HG02840 (cell line): Measurements from ENCODE around the gene NFIC.
"Not testable (repeated sequence)": the region's sequence is repeated elsewhere in the genome, so short reads cannot be mapped to it uniquely, and the experiment has no call there.

Experiments
- ATAC-seq: cut with Tn5 transposase; IDR thresholded peaks from one replicate; pipeline ENCODE4 v1.9.1; 2021; ENCODE audit warnings: mild to moderate bottlenecking, moderate library complexity, moderate number of reproducible peaks; ENCODE audit not compliant: unreplicated experiment, low FRiP score

The NFIC gene

GRCh38 chr19:3501780-3502179 lies 135.4 kb downstream of the NFIC start:
- no peak for ATAC-seq

DNA sequence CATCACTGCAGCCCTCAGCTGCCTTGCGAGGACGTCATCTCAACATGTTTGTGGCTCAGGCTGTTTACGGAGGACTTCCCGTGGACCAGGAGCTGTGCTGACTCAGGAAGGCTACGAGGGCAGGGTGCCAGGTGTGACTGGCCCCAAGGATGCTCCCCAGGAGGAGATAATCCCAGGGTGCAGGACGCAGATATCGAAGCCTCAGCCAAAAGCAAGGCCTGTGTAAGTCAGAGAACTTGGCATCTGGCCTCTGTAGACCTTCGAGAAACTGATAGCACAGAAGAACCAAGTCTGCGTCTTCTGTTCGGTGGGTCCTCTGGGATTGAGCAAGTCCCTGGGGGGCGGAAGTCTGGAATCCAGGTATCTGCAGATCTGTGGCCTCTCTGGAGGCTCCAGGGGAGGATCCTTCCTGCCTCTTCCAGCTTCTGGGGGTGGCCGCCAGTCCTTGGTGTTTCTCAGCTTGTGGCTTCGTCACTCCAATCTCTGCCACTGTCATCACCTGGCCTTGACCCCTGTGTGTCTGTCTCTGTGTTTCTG lies 136.7 kb downstream of the NFIC start:
- no peak for ATAC-seq

- no peak for ATAC-seq
Measured at GRCh38 chr19:3504735-3505134, 138.4 kb downstream of the NFIC start.

- ATAC-seq = peak; percentile 87
Measured at GRCh38 chr19:3505598-3506383, 139.4 kb downstream of the NFIC start, which contains the start of gene FZR1. FZR1 (plus strand) TSS chr19:3506311; CDS start chr19:3522990, 16,679 bp downstream.

DNA sequence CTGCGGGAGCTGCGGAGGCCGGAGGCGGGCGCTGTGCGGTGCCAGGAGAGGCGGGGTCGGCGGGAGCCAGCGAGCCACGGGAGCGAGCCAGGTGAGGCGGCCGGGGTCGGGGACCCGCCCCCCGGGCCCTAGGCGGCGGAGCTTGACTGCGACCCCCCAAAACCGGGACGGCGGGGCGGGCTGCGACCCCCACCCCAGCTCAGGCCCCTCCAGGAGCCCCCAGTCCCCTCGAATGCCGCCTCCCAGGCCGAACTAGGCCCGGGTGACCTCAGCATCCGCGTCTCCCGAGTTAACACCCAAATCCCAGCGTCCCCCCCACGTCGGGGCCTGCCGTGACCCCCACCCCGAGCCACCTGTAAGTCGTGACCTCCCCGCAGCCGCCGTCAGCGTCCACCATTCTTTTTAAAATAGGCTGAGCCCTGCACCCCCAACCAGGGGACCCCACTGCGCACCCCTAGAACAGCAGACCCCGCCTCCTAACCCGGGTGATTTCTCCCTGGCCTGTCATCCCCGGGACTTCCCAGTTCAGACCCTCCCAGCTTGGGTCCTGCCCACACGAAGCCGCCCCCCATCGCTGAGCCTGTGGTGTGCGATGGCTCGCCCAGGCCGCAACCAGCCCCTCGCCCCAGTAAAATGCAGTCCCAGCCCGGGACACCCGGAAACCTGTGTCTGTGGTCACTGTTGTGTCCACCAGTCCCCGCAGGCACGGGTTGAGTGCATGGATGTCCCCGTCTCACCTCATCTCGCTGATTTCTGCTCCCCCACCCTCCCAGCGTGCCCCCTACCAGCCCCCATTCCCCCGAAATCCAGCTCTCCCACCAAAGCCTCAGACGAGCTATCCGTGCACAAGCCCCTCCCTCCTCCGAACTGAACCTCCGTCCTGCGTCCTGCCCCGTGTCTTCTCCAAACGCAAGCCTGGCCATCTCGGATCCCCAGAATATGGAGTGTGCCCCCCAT lies 140.3 kb downstream of the NFIC start:
- peak; percentile 43 for ATAC-seq

DNA sequence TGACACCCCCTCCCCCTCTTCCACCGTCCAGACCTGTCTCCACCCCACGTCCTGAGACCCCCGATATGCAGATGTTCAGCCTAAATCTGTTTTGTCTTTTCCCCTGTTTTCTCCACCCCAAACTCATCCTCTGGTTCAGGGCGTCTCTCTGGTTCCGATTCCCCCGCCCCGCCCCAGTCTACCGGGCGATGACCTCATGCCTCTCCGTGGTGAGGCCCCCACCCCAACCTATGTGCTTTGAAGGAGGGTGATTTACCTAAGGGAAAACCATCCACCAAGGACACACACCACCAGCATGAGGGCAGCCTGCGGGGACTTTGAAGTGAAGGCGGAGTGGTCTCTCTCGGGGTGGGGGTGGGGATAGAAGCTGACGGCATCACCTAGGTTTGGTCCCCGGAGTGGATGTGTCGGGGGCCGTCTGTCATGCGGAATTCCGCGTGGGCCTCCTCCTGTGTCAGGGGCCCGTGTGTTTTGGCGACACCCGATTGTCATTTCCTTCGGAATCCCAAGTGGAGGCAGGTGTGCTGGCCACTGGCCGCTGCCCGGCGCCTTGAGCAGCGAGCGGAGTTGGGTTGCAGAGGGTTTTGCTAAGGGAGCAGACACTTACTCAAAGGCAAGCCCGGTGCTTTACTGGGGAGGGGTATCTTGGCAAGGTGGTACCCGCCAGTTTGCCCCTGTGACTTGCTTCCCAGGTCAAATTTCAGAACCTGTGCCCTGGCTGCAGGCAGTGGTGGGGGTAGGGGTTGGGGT lies 141.2 kb downstream of the NFIC start:
- ATAC-seq = no peak

DNA sequence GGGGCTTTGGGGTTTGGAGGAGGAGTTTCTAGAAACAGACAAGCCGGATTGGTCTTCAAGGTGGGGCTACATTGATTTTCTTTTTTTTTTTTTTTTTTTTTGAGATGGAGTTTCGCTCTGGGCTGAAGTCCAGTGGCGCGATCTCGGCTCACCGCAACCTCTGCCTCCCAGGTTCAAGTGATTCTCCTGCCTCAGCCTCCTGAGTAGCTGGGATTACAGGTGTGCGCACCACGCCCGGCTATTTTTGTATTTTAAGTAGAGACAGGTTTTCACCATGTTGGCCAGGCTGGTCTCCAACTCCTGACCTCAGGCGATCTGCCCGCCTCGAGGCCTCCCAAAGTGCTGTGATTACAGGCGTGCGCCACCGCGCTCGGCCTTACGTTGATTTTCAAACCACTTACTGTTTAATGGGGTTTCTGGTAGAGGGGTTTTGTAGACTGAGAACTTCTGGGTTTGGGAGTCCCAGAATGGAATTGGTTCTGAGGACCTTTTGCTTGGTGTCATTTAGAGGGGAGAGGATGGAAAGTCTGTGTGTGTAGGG lies 141.8 kb downstream of the NFIC start:
- ATAC-seq = not testable (repeated sequence)

DNA sequence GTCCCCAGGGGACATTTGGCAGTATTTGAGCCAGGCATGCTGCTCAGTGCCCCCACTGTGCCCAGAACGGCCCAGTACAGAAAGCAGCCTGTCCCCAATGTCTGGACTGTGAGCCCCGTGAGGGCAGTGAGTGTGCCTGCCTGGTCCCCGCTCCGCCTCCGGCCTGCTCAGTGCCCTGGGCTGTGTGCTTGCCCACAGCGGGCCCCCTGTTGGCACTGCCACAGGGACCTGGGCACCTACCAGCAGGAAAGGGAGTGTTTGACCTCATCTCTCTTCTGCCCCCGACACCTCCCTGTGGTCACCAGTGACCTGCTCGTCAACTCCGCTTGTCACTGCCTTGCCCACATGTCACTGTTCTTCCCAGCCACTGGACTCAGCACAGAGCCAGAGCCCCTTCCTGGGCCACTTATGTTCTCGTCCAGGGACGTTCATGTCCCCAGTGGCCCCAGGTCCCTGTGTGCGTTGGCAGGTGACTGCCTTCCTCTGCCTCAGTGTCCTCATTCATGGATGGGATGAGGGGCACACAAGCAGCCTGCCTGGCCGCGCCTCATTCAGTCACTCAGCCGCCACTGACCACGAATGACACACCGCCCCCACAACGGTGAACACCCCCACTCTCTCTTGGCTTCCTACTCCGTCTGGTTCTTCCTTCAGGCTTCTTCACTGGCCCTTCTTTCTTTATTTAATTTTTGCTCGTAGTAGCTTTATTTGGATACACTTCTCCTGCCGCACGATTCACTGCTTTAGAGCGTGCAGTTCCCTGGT lies 142.6 kb downstream of the NFIC start:
- ATAC-seq = no peak

DNA sequence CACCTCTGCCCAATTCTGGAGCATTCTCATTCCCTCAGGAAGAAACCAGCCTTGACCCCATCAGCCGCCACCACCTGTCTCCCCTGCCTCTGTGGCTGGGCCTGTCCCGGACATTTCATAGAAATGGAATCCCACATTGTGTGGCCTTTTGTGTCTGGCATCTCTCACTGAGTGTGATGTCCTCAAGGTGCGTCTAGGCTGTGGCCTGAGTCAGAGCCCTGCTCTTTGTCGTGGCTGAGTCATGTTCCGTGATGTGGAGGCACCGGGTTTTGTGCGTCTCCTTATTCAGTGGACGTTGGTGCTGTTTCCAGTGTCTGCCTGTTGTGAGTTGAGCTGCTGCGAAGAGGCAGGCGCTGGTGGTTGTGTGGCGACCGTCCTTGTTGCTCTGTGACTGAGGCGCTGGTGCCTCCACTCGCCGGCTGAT lies 143.2 kb downstream of the NFIC start:
- ATAC-seq = no peak

DNA sequence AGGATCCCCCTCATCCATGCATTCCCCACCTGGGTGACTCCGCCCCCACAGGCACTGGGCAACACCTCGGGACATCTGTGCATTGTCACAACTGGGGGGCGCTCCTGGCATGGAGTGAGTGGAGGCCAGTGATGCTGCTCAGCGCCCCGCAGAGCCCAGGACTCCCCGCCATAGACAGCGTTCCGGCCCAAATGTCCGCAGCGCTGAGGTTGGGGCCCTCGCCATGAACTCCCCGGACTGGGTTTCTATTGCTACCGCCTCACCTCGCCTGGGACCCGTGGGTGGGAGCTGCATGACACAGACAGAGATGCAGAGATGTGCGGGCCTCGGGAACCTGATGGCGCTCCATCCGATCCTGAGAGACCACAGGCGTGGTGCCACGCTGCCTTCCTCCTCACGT lies 144.3 kb downstream of the NFIC start:
- no peak for ATAC-seq

DNA sequence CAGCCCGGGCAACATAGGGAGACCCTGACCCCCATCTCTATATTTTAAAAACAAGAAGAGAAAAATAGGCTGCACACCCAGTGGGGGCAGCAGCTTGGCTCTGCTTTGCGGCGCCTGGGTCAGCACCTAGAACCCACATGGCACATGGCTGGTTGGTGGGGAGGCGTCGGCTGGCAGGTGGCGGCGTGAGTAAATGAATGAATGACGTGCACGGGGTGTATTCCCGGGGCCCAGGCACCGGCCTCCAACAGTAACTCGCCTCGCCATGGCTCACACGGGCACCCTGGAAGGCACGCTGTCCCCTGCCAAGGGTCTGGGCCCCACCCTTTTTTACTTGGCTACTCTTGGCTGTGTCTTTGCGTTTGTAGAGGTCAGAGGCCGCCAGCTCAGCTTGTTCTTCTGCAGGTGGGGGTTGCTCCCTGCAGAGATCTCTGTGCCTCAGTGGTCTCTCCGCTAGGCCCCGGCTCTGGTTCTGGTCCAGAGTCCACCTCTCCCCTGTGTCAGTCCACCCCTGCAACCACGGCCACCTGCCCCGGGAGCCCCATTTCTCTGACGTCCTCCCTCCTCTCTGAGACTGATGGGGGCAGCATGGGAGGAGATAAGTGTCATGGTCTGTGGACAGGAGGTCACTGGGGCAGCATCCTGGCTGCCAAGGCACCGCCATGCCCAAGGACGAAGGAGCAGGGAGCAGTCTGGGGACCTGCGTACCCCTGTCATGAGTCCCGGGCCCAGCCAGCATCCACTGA lies 145.3 kb downstream of the NFIC start:
- ATAC-seq = no peak

GRCh38 chr19:3512562-3513228 lies 146.3 kb downstream of the NFIC start:
- no peak for ATAC-seq

DNA sequence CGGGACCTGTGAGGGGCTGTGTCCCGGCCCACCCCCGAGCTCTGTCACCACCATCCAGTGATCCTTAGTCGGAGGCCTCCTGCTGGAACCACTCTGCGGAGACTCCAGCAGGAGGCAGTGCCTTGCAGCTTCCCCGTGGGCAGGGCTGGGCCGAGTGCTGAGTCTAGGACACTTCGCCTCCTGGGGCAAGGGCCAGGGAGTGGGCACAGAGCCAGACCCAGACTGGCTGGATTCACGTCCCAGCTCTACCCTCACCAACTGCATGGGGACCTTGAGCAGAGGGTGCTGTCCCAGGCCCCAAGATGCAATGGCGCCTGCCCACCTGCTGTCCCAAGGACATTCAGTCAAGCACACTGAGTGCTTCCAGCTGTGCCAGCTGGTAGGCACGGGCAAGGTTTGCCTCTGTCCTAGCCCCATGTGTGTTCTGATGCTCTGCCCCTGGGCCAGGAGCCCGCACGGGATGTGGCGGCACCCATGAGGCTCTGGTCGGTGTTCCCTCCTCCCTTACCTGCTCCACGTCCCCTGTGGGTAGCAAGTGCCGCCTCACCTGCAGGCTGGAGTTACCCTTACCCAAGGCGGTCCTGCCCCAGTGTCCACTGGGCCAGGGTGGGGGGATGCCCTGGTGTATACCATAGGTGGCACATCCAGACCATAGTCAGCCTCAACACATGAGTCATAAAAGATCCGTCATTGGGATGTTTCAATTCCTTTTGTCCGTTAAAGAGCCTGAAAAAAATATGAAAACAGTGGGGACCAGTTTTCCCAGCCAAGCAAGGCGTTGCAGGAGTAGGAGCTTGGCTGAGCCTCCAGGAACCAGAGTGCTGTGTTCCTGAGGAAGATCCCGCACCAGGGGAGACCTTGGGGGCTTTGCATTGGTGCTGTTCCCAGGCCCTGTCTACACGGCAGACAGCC lies 147.1 kb downstream of the NFIC start:
- ATAC-seq = no peak

- no peak for ATAC-seq
Measured at GRCh38 chr19:3514930-3515329, 148.5 kb downstream of the NFIC start.

- ATAC-seq = no peak
Measured at GRCh38 chr19:3515891-3516422, 149.6 kb downstream of the NFIC start.

DNA sequence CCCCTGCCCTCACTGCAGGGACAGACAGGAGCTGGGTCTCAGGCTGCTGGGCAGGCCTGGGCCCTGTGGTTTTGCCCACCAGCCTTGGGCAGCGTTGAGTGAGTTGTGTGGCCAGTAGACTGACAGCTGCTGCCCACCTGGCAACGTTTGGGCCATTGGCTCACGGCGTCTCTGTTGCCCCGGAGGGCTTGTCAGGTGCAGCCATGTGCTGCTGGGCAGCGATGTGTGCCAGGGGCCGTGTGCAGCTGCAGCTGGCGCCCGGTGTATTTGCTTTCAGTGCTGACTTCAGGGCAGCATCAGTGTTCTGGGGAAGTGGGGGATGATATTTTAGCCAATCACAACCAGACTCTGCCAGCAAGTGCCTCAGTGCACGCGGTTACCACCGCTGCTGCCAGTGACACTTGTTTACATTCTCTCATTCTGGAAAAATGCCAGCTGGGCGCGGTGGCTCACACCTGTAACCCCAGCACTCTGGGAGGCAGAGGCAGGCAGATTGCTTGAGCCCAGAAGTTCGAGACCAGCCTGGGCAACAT lies 150.4 kb downstream of the NFIC start:
- ATAC-seq = no peak

- no peak for ATAC-seq
Measured at GRCh38 chr19:3517638-3518037, 151.3 kb downstream of the NFIC start.
